Suprapubic skin (tissue), 4 donors: ENCODE measurements around the gene ELOB. TPM values are rescaled to one million over a fixed set of nuclear protein-coding genes. Genes with fewer than 3 reads are reported as not detected.

Experiments
- DNase-seq, 2 donors: peaks; one replicate each; pipeline ENCODE4 v3.0.0-alpha.2; 2019; ENCODE audit warnings: low spot score in 2 of 2
- H3K27ac ChIP-seq: fragments of 200-600 bp; sonication (generic); one replicate; pipeline ENCODE4 v1.5.1; 2019
- H3K27me3 ChIP-seq: fragments of 200-600 bp; sonication (generic); one replicate; pipeline ENCODE4 v1.5.1; 2019
- H3K36me3 ChIP-seq: fragments of 200-600 bp; sonication (generic); one replicate; pipeline ENCODE4 v1.5.1; 2019
- H3K4me1 ChIP-seq: fragments of 200-600 bp; sonication (generic); one replicate; pipeline ENCODE4 v1.5.1; 2019
- H3K4me3 ChIP-seq: fragments of 200-600 bp; sonication (generic); one replicate; pipeline ENCODE4 v1.5.1; 2019; ENCODE audit warnings: mild to moderate bottlenecking
- H3K9me3 ChIP-seq: fragments of 200-600 bp; sonication (generic); one replicate; pipeline ENCODE4 v1.5.1; 2019
- EP300 ChIP-seq: sonication (generic); formaldehyde crosslinking; IDR thresholded peaks from one replicate; pipeline ENCODE4 v1.6.1; 2017; ENCODE audit warnings: antibody characterized with exemption
- POLR2A ChIP-seq, 2 donors: fragments of 450-650 bp; IDR thresholded peaks; one replicate each; pipeline ENCODE4 v1.6.1; 2017; ENCODE audit warnings: antibody characterized with exemption in 2 of 2, mild to moderate bottlenecking in 2 of 2, moderate library complexity in 2 of 2
- POLR2AphosphoS5 ChIP-seq, 3 donors: sonication (generic); formaldehyde crosslinking; IDR thresholded peaks; one replicate each; pipeline ENCODE4 v1.6.1; 2017; ENCODE audit warnings: antibody characterized with exemption in 3 of 3
- WGBS: methylation state at CpG from one replicate; pipeline ENCODE4 v1.1.5; 2018; 5-methylcytosine and 5-hydroxymethylcytosine counted together
- total RNA-seq, 4 donors: library from RNA; depleted of rRNA; stranded (reverse); fragments of >200 nt; gene quantifications; one replicate each; pipeline ENCODE4 v1.1.0, GENCODE V29; 2016
- TF ChIP-seq, protein P1 (sequence below), 2 donors: fragments of 200-600 bp in 1 of 2; fragments of 450-650 bp in 1 of 2; sonication (generic) in 1 of 2; IDR thresholded peaks; one replicate each; pipeline ENCODE4 v1.5.1; 2016 to 2019; ENCODE audit warnings: antibody characterized with exemption in 2 of 2, mild to moderate bottlenecking in 1 of 2, moderate library complexity in 1 of 2

Gene ELOB
- total RNA-seq, 4 donors from 2014 or later: 174 to 249 (median 213) TPM

DNA sequence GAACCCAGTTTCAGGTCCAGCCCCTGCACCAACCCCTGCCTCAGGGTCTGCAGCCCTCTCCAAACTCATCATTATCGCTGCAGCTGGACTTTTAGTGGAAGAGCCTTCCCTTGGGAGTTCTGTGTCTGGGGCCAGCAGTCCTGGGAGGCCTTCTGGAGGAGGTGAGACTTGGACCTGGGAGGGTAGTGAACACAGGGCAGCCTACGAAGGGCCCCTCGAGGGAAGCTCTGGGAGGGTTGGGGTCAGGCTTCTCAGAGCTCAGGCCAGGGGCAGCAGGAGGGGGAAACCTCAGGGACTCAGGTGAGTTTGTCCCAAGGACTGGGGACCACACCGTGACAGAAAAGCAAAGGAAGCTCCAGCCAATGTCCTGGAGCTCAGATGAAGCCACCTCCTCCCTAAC lies 35.9 kb downstream of the ELOB start:
- no peak for DNase-seq
- no peaks in the 10 kb centered on the region for H3K9me3 ChIP-seq
- no peak for TF ChIP-seq POLR2AphosphoS5 (IDR thresholded peaks at IDR 0.05)
- no peak for TF ChIP-seq POLR2A (IDR thresholded peaks at IDR 0.05)
- TF ChIP-seq, protein P1, sequence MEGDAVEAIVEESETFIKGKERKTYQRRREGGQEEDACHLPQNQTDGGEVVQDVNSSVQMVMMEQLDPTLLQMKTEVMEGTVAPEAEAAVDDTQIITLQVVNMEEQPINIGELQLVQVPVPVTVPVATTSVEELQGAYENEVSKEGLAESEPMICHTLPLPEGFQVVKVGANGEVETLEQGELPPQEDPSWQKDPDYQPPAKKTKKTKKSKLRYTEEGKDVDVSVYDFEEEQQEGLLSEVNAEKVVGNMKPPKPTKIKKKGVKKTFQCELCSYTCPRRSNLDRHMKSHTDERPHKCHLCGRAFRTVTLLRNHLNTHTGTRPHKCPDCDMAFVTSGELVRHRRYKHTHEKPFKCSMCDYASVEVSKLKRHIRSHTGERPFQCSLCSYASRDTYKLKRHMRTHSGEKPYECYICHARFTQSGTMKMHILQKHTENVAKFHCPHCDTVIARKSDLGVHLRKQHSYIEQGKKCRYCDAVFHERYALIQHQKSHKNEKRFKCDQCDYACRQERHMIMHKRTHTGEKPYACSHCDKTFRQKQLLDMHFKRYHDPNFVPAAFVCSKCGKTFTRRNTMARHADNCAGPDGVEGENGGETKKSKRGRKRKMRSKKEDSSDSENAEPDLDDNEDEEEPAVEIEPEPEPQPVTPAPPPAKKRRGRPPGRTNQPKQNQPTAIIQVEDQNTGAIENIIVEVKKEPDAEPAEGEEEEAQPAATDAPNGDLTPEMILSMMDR (IDR thresholded peaks at IDR 0.05): no peak
- no peak for TF ChIP-seq EP300
- H3K27ac ChIP-seq: no peak overlapping the region
- no peaks in the 10 kb centered on the region for H3K4me1 ChIP-seq
- no peak overlapping the region for H3K4me3 ChIP-seq
- 100% methylated on average over 1 of the region's 4 CpGs for WGBS
- H3K27me3 ChIP-seq: peaks cover 24% of the 10 kb centered on the region
- no peaks in the 10 kb centered on the region for H3K36me3 ChIP-seq

DNA sequence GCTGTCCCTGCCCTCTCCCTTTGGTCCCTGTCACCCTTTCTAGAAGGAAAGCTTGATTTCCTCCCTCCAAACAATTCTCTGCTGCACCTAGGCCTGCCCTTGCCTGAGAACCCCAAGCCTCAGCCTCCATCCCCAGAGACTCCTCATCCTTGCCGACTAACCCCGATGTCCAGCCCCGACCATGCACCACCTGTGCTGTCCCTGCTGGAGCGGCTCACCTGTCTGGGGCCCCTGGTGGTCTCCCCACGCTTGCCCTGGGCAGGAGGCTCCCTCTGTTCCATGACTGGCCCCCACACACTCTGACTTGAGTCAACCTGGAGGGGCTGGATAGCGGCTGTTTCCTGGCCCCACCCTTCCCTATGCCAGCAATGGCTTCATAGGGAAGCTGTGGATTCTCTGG lies 36.6 kb downstream of the ELOB start:
- H3K27me3 ChIP-seq: peaks cover 24% of the 10 kb centered on the region
- TF ChIP-seq POLR2A (IDR thresholded peaks at IDR 0.05): no peak
- TF ChIP-seq POLR2AphosphoS5 (IDR thresholded peaks at IDR 0.05): no peak
- TF ChIP-seq EP300: no peak
- TF ChIP-seq, protein P1 (IDR thresholded peaks at IDR 0.05): no peak
- no peaks in the 10 kb centered on the region for H3K36me3 ChIP-seq
- H3K27ac ChIP-seq: no peak overlapping the region
- H3K4me3 ChIP-seq: no peak overlapping the region
- H3K4me1 ChIP-seq: no peaks in the 10 kb centered on the region
- DNase-seq: no peak
- 90% methylated on average over 6 of the region's 6 CpGs for WGBS
- no peaks in the 10 kb centered on the region for H3K9me3 ChIP-seq

DNA sequence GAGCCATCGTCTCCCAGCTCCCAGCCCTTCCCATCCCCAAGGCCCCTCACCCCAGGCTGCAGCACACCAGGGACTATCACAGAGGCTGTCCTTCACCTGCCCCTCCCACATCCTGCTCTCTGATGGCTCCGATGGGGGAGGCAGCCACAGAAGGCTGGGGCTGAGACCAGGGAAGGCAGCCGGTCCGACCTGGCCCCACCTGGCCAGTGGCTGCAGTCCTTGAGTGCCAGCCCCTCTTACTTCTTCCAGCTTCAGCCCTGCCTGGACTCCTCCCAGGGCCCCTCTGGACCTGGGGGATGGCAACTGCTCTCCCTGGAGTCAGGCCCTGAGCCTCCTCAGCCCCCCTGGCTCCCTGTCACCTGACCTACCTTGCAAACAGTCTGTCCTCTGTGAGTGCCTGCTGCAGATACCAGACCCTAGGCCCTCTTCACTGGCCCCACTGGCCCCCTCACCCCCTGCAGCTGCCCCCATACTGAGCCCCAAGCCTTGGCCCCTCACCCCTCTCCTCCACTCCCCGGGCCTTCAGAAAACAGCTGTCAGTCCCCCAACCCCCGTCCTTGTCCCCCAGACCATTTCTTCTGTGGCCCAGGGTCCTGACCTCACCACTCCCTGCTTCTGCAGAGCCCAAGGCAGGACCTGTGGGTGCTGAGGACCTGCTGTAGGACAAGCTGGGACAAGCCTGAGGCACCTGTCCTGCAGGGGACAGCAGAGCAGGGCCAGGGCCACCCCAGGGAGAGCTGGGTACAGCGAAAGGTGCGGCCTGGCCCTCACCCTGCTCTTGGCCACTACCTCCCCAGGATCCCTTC lies 37.3 kb downstream of the ELOB start:
- peaks cover 24% of the 10 kb centered on the region for H3K27me3 ChIP-seq

DNA sequence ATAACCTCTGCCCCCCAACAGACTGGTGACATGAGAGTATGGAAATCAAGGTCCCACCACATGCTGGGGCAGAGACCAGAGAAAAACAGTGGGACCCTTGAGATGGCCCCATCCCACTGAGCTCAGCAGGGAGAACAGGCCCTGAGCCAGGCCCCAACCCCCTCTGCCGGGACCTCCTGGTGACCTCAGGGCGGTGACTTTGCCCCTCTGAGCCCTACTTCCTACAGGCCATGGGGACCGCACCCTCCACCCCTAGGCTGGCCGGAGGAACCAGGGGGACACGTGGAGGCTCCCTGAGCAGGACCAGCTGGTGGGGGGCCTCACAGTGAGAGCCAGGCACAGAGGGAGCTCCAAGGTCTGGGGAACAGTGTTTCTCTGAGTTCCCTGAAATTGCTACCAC lies 38.5 kb downstream of the ELOB start:
- Histone ChIP-seq H3K36me3 (no peaks in the 10 kb centered on the region), H3K4me1 (no peaks in the 10 kb centered on the region), H3K27me3 (peaks cover 24% of the 10 kb centered on the region), H3K9me3 (no peaks in the 10 kb centered on the region), H3K27ac (no peak overlapping the region), H3K4me3 (no peak overlapping the region)
- DNase-seq: no peak
- 80% methylated on average over 2 of the region's 5 CpGs for WGBS
- no peak for TF ChIP-seq POLR2AphosphoS5 (IDR thresholded peaks at IDR 0.05)

More for the DNA sequence above, 37.3 kb downstream of the ELOB start:
- 78% methylated on average over 6 of the region's 8 CpGs for WGBS
- Histone ChIP-seq H3K4me1 (no peaks in the 10 kb centered on the region), H3K4me3 (no peak overlapping the region), H3K9me3 (no peaks in the 10 kb centered on the region), H3K36me3 (no peaks in the 10 kb centered on the region), H3K27ac (no peak overlapping the region)
- no peak for TF ChIP-seq POLR2AphosphoS5 (IDR thresholded peaks at IDR 0.05)
- TF ChIP-seq POLR2A (IDR thresholded peaks at IDR 0.05): no peak
- TF ChIP-seq, protein P1 (IDR thresholded peaks at IDR 0.05): no peak
- no peak for TF ChIP-seq EP300
- DNase-seq: no peak

DNA sequence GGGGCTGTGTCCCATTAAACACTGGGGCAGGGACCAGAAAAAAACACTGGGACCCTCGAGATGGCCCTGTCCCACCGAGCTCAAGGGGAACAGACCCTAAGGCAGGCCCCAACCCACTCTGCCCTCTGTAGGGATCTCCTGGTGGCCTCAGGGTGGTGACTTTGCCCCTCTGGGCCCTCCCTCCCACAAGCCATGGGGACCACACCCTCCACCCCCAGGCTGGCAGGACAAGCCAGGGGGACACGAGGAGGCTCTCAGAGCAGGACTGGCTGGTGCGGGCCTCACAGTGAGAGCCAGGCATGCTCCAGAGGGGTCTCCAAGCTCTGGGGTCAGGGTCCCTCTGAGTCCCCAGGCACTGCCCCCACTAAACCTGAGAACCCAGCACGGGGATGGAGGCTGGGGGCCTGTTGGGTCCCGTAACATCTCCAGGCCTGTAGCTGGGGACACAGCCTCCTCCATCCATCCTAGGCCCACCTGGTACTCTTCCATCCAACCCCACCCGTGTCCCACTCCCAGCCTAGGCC lies 39.1 kb downstream of the ELOB start:
- Histone ChIP-seq H3K4me3 (no peak overlapping the region), H3K27me3 (peaks cover 24% of the 10 kb centered on the region), H3K36me3 (no peaks in the 10 kb centered on the region), H3K4me1 (no peaks in the 10 kb centered on the region), H3K9me3 (no peaks in the 10 kb centered on the region), H3K27ac (no peak overlapping the region)
- no peak for DNase-seq
- 81% methylated on average over 6 of the region's 7 CpGs for WGBS
- TF ChIP-seq EP300 (no peak), POLR2A (IDR thresholded peaks at IDR 0.05) (no peak), POLR2AphosphoS5 (IDR thresholded peaks at IDR 0.05) (no peak)
- TF ChIP-seq, protein P1 (IDR thresholded peaks at IDR 0.05): no peak
